K562 (cell line): ENCODE measurements around the gene DAZAP1. TPM values are rescaled to one million over a fixed set of nuclear protein-coding genes. Genes with fewer than 3 reads are reported as not detected.

Experiments
- ADNP ChIP-seq: fragments of 200-800 bp; sonication (Bioruptor generic); IDR thresholded peaks from 2 replicates; pipeline ENCODE4 v1.6.1; 2016; ENCODE audit warnings: missing genetic modification characterization, missing compliant biosample characterization
- AFF4 ChIP-seq: sonication (generic); formaldehyde crosslinking; IDR thresholded peaks from 2 replicates; pipeline ENCODE4 v1.8.0; 2023; ENCODE audit warnings: mild to moderate bottlenecking, missing genetic modification reagents
- BACH1 ChIP-seq: fragments of 200-800 bp; sonication (Bioruptor generic); IDR thresholded peaks from 2 replicates; pipeline ENCODE4 v1.6.1; 2016; ENCODE audit warnings: missing genetic modification characterization, missing compliant biosample characterization
- BRD4 ChIP-seq: fragments of 200-600 bp; sonication (generic); IDR thresholded peaks from 2 replicates; pipeline ENCODE4 v1.6.1; 2017; ENCODE audit warnings: inconsistent platforms
- FOXJ2 ChIP-seq: fragments of 200-800 bp; sonication (Bioruptor generic); IDR thresholded peaks from 2 replicates; pipeline ENCODE4 v1.6.1; 2016; ENCODE audit warnings: missing genetic modification characterization, missing compliant biosample characterization
- FUS ChIP-seq: fragments of 200-400 bp; formaldehyde crosslinking; optimal IDR thresholded peaks from 2 replicates; pipeline ENCODE3; 2017; ENCODE audit warnings: low read depth, low read length
- HNRNPL ChIP-seq: fragments of 200-400 bp; formaldehyde crosslinking; IDR thresholded peaks from 2 replicates; pipeline ENCODE4 v1.6.1; 2017; ENCODE audit warnings: low read depth, mild to moderate bottlenecking, low read length
- HOXB6 ChIP-seq: fragments of 250-450 bp; sonication (Bioruptor Pico); IDR thresholded peaks from 2 replicates; pipeline ENCODE4 v1.5.1; 2022; ENCODE audit warnings: mild to moderate bottlenecking, borderline replicate concordance
- IRF2 ChIP-seq: sonication (generic); formaldehyde crosslinking; IDR thresholded peaks from 2 replicates; pipeline ENCODE4 v1.8.1; 2022; ENCODE audit warnings: mild to moderate bottlenecking, missing genetic modification reagents
- MAFK ChIP-seq: IDR thresholded peaks from 2 replicates; pipeline ENCODE4 v1.6.1; 2011; ENCODE audit warnings: low read length, improper control_type of control experiment
- NR4A1 ChIP-seq, 2 experiments: fragments of 250-450 bp in 1 of 2; fragments of 450-650 bp in 1 of 2; sonication (Bioruptor Pico) in 1 of 2; IDR thresholded peaks; 2 replicates each; pipeline versions ENCODE4 v1.4.0 to v1.6.1; 2016 to 2020; ENCODE audit warnings: mild to moderate bottlenecking in 2 of 2, missing compliant biosample characterization in 1 of 2, missing genetic modification characterization in 1 of 2, moderate library complexity in 1 of 2
- NRF1 ChIP-seq, 2 experiments: fragments of 450-650 bp; IDR thresholded peaks in 1 of 2; conservative IDR thresholded peaks in 1 of 2; 2 replicates each; pipeline ENCODE4 v1.6.1; 2014; ENCODE audit warnings: mild to moderate bottlenecking in 2 of 2
- PHF20 ChIP-seq: fragments of 450-650 bp; IDR thresholded peaks from 2 replicates; pipeline ENCODE4 v1.6.1; 2018; ENCODE audit not compliant: partially characterized antibody
- POU5F1 ChIP-seq: fragments of 150-350 bp; IDR thresholded peaks from 2 replicates; pipeline ENCODE4 v1.6.1; 2014; ENCODE audit warnings: borderline replicate concordance, low read length, low read depth, mild to moderate bottlenecking; ENCODE audit not compliant: partially characterized antibody
- SIN3A ChIP-seq, 2 experiments: fragments of 150-350 bp in 1 of 2; IDR thresholded peaks; 2 replicates each; pipeline ENCODE4 v1.6.1; 2011 to 2016; ENCODE audit warnings: borderline replicate concordance in 2 of 2, low read depth in 2 of 2, low read length in 2 of 2, mild to moderate bottlenecking in 2 of 2, moderate library complexity in 2 of 2; ENCODE audit not compliant: control insufficient read depth in 1 of 2
- STAT5A ChIP-seq: IDR thresholded peaks from 2 replicates; pipeline ENCODE4 v1.6.1; 2012; ENCODE audit warnings: low read length, inconsistent platforms, borderline replicate concordance
- TEAD2 ChIP-seq: fragments of 450-650 bp; IDR thresholded peaks from 2 replicates; pipeline ENCODE4 v1.6.1; 2016; ENCODE audit warnings: missing genetic modification characterization, control low read depth, missing compliant biosample characterization
- VEZF1 ChIP-seq: fragments of 200-800 bp; sonication (Bioruptor generic); IDR thresholded peaks from 2 replicates; pipeline ENCODE4 v1.6.1; 2017; ENCODE audit warnings: missing genetic modification characterization, missing compliant biosample characterization
- ZBTB12 ChIP-seq: fragments of 250-450 bp; sonication (Bioruptor Pico); IDR thresholded peaks from 2 replicates; pipeline ENCODE4 v1.4.0; 2020
- ZNF253 ChIP-seq: fragments of 250-450 bp; sonication (Bioruptor Pico); conservative IDR thresholded peaks from 2 replicates; pipeline ENCODE4 v1.6.1; 2021; ENCODE audit warnings: mild to moderate bottlenecking
- ZNF311 ChIP-seq: fragments of 250-450 bp; sonication (Bioruptor Pico); IDR thresholded peaks from 2 replicates; pipeline ENCODE4 v1.4.0; 2020; ENCODE audit warnings: mild to moderate bottlenecking, moderate library complexity
- polyA plus RNA-seq, 8 experiments: library from polyadenylated mRNA; depleted of rRNA in 4 of 8; stranded (reverse) in 5 of 8; unstranded in 3 of 8; fragments of >200 nt; fragmentation: Nextera tagmentation in 2 of 8; fragmentation: Illumina TruSeq in 1 of 8; extraction: Ambion mirVana in 2 of 8; extraction: Trizol in 1 of 8; gene quantifications; 2 replicates each; pipeline versions ENCODE4 v1.2.1 to v1.2.3, GENCODE V29; 2011 to 2014; ENCODE audit warnings: inconsistent platforms in 1 of 8, missing spikeins in 1 of 8
- total RNA-seq, 7 experiments: library from RNA; depleted of rRNA in 6 of 7; stranded (reverse); fragments of >200 nt in 6 of 7; fragmentation: Illumina TruSeq in 2 of 7; extraction: Trizol in 2 of 7; gene quantifications; 2 replicates each; pipeline versions ENCODE4 v1.2.1 to v1.2.3, GENCODE V29; 2011 to 2021; ENCODE audit warnings: low replicate concordance in 1 of 7

DAZAP1 gene
- total and polyA plus RNA-seq, 9 of the 15 experiments (the other 6 are each of a cell fraction or from before 2014, with no cell fraction given) = 10.8 to 289 (median 142) TPM

GRCh38 chr19:1400281-1401137, 6.9 kb upstream of the DAZAP1 start (continued):
- no peak for TF ChIP-seq MAFK
- peak in 1 of 2 experiments; percentile 3; a peak in 1 of 4 replicates for TF ChIP-seq SIN3A (IDR thresholded peaks at IDR 0.05; ENCODE audit: borderline replicate concordance in 2 of 2, control insufficient read depth in 1 of 2, low read depth in 2 of 2, low read length in 2 of 2)
- no peak for TF ChIP-seq IRF2 (CRISPR knock-in tag)
- no peak for TF ChIP-seq AFF4 (CRISPR knock-in tag)
- TF ChIP-seq ADNP (tag) = peak; percentile 96
- no peak for TF ChIP-seq ZNF253
- TF ChIP-seq NRF1 (conservative IDR thresholded peaks at IDR 0.05 in 1 of 2, IDR thresholded peaks at IDR 0.05 in 1 of 2) = no peak; a peak in 1 of 4 replicates
- no peak for TF ChIP-seq TEAD2 (tag)
- TF ChIP-seq FOXJ2 (tag) = no peak
- TF ChIP-seq POU5F1 = no peak
- no peak for TF ChIP-seq ZNF311 (CRISPR knock-in tag)
- TF ChIP-seq ZBTB12 (CRISPR knock-in tag) = no peak
- TF ChIP-seq HOXB6 = no peak
- TF ChIP-seq FUS = no peak
- TF ChIP-seq STAT5A = no peak
- peak; percentile 13; the same call in 1 of the 2 replicates for TF ChIP-seq VEZF1 (CRISPR knock-in tag)
- TF ChIP-seq NR4A1 (CRISPR knock-in tag; IDR thresholded peaks at IDR 0.05) = no peak
- no peak for TF ChIP-seq NR4A1 (tag; IDR thresholded peaks at IDR 0.05)
- TF ChIP-seq BRD4 = no peak
- no peak for TF ChIP-seq HNRNPL
- peak; percentile 57 for TF ChIP-seq PHF20
- no peak for TF ChIP-seq BACH1 (tag)
